Coronary artery (tissue), 2 donors: Measurements from ENCODE around the gene SPOCD1.
"Not testable (repeated sequence)": the region's sequence is repeated elsewhere in the genome, so short reads cannot be mapped to it uniquely, and the experiment has no call there.

Source experiments
- DNase-seq: peaks from one replicate; pipeline ENCODE4 v3.0.0-alpha.2; 2017; ENCODE audit warnings: low spot score
- H3K27ac ChIP-seq, 2 donors: fragments of 200-600 bp; sonication (generic); one replicate each; pipeline ENCODE4 v1.5.1; 2016 to 2019
- H3K4me3 ChIP-seq: fragments of 200-600 bp; sonication (generic); 2 replicates; pipeline ENCODE4 v1.5.1; 2016; ENCODE audit warnings: mild to moderate bottlenecking, moderate library complexity
- TF ChIP-seq, protein P1 (sequence below): fragments of 200-600 bp; sonication (generic); IDR thresholded peaks from one replicate; pipeline ENCODE4 v1.5.1; 2019; ENCODE audit warnings: antibody characterized with exemption

Gene SPOCD1

GRCh38 chr1:31818206-31818605, 2.4 kb upstream of the SPOCD1 start:
- no peak for DNase-seq
- no peak overlapping the region for H3K4me3 ChIP-seq
- TF ChIP-seq, protein P1, sequence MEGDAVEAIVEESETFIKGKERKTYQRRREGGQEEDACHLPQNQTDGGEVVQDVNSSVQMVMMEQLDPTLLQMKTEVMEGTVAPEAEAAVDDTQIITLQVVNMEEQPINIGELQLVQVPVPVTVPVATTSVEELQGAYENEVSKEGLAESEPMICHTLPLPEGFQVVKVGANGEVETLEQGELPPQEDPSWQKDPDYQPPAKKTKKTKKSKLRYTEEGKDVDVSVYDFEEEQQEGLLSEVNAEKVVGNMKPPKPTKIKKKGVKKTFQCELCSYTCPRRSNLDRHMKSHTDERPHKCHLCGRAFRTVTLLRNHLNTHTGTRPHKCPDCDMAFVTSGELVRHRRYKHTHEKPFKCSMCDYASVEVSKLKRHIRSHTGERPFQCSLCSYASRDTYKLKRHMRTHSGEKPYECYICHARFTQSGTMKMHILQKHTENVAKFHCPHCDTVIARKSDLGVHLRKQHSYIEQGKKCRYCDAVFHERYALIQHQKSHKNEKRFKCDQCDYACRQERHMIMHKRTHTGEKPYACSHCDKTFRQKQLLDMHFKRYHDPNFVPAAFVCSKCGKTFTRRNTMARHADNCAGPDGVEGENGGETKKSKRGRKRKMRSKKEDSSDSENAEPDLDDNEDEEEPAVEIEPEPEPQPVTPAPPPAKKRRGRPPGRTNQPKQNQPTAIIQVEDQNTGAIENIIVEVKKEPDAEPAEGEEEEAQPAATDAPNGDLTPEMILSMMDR, result no peak
- H3K27ac ChIP-seq, result no peak overlapping the region

GRCh38 chr1:31816947-31817346, 1.1 kb upstream of the SPOCD1 start:
- H3K4me3 ChIP-seq, H3K27ac ChIP-seq, DNase-seq: not testable (repeated sequence)

- H3K4me3 ChIP-seq, H3K27ac ChIP-seq, DNase-seq: not testable (repeated sequence)
These were observed 679 bp upstream of the SPOCD1 start for GRCh38 chr1:31816501-31816900.

GRCh38 chr1:31815307-31815645, 546 bp downstream of the SPOCD1 start:
- TF ChIP-seq, protein P1, result no peak
- no peak overlapping the region for H3K4me3 ChIP-seq
- DNase-seq, result no peak
- no peak overlapping the region for H3K27ac ChIP-seq

- Histone ChIP-seq H3K4me3 (no peak overlapping the region), H3K27ac (no peak overlapping the region)
- no peak for DNase-seq
- TF ChIP-seq, protein P1, result no peak
These were observed 1.1 kb downstream of the SPOCD1 start for GRCh38 chr1:31814631-31815306.

DNA sequence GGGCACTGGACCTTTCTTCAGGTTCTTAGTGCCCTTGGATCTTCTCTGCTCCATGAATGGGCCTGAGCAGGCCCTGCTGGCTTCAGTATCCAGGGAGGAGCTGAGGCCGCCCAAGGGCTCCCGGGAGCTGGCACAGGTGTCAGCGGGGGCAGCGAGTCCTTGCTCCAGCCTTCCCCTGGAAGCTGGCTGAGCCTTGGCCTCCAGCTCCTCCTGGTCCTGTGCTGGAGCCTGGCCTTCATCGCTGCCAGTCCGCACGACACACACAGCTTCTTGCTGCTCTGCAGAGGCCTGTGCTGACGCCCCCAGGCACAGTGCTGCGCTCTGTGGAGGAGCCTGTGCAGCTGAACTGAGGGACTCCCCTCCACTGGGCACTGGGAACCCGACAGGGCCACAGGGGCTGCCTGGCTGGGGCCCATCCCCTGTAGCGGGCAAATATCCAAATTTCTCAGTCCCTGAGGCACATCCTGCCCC, 1.7 kb downstream of the SPOCD1 start:
- TF ChIP-seq, protein P1, result no peak
- DNase-seq, result no peak
- no peak overlapping the region for H3K4me3 ChIP-seq
- H3K27ac ChIP-seq, result no peak overlapping the region

DNA sequence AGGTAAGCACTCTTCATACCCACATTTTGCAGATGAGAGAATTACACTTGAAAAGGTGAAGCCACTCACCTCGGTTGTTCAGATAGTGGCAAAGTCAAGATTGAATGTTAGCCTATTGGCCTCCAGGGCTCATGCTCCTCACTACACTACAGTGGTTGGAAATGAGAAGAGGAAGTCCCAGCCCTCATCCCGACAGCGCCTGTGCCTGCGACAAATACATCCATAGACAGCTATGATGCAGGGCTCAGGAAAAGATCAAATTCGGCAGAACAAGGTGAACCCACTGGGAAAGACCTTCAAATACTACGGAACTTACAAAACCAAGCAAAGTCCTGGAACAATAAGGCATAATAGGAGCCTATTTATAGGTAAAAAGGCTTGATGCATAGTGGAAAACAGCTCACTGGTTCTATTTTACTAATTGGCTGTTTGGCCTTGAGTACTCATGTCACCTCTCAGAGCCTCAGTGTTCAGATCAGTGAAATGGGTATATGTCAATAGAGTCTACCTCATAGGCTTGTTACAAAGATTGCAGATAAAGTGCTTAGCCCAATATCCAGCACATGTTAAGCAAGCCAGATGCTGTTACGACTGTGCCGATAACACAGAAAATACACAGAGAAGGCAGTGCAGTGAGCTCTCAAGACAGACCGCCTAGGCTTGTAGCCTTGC, 3.5 kb downstream of the SPOCD1 start:
- Histone ChIP-seq H3K4me3 (no peak overlapping the region), H3K27ac (no peak overlapping the region)
- no peak for DNase-seq
- TF ChIP-seq, protein P1, result no peak

GRCh38 chr1:31811605-31812004, 4.2 kb downstream of the SPOCD1 start:
- TF ChIP-seq, protein P1, result no peak
- DNase-seq, result no peak
- Histone ChIP-seq H3K4me3 (no peak overlapping the region), H3K27ac (no peak overlapping the region)
